Osteoblast (primary cell): ENCODE results near the gene KBTBD13. TPM values are rescaled to one million over a fixed set of nuclear protein-coding genes. Genes with fewer than 3 reads are reported as not detected.

Source experiments
- DNase-seq: peaks from one replicate; pipeline ENCODE4 v3.0.0; 2011; ENCODE audit warnings: low spot score, mixed read lengths; ENCODE audit not compliant: insufficient read length; ENCODE audit errors: missing footprints
- H2AFZ ChIP-seq: 2 replicates; pipeline ENCODE4 v1.6.0; 2011; ENCODE audit warnings: mild to moderate bottlenecking, low read length
- H3K27ac ChIP-seq: 2 replicates; pipeline ENCODE4 v1.5.1; 2011; ENCODE audit warnings: mild to moderate bottlenecking, low read depth, low read length, moderate library complexity
- H3K27me3 ChIP-seq: 2 replicates; pipeline ENCODE4 v1.6.0; 2012; ENCODE audit warnings: mild to moderate bottlenecking, control low read depth, inconsistent platforms, low read length, moderate library complexity; ENCODE audit not compliant: insufficient read depth
- H3K36me3 ChIP-seq: 2 replicates; pipeline ENCODE4 v1.5.1; 2011; ENCODE audit warnings: mild to moderate bottlenecking, low read length, control low read depth, moderate library complexity; ENCODE audit not compliant: insufficient read depth
- H3K4me1 ChIP-seq: 2 replicates; pipeline ENCODE4 v1.5.1; 2011; ENCODE audit warnings: mild to moderate bottlenecking, low read length, control low read depth, moderate library complexity; ENCODE audit not compliant: insufficient read depth
- H3K4me2 ChIP-seq: 2 replicates; pipeline ENCODE4 v1.6.0; 2011; ENCODE audit warnings: mild to moderate bottlenecking, low read length; ENCODE audit not compliant: insufficient read depth
- H3K4me3 ChIP-seq: fragments of 200-600 bp; sonication (generic); 3 replicates; pipeline ENCODE4 v1.5.1; 2012; ENCODE audit warnings: mild to moderate bottlenecking, low read length, inconsistent platforms; ENCODE audit not compliant: insufficient read depth
- H3K79me2 ChIP-seq: 2 replicates; pipeline ENCODE4 v1.6.0; 2012; ENCODE audit warnings: mild to moderate bottlenecking, low read length, control low read depth, inconsistent platforms; ENCODE audit not compliant: insufficient read depth
- H3K9me3 ChIP-seq: 2 replicates; pipeline ENCODE4 v1.5.1; 2011; ENCODE audit warnings: low read depth, low read length, control low read depth
- H4K20me1 ChIP-seq: 2 replicates; pipeline ENCODE4 v1.6.0; 2012; ENCODE audit warnings: mild to moderate bottlenecking, low read length, control low read depth; ENCODE audit not compliant: insufficient read depth
- CTCF ChIP-seq: IDR thresholded peaks from 2 replicates; pipeline ENCODE4 v1.5.1; 2011; ENCODE audit warnings: mild to moderate bottlenecking, low read depth, low read length, moderate library complexity; ENCODE audit errors: extremely low read depth
- total RNA-seq: library from RNA; depleted of rRNA; stranded (reverse); fragments of >200 nt; gene quantifications from 2 replicates; pipeline ENCODE4 v1.2.3, GENCODE V29; 2012

KBTBD13 gene
- total RNA-seq, 1 donor: not detected

GRCh38 chr15:65067645-65068402, 8.7 kb upstream of the KBTBD13 start, which contains the start of gene RASL12:
Gene RASL12, minus strand, starts transcription at chr15:65067991. Its CDS starts 156 bp downstream, at chr15:65067835.
- H3K9me3 ChIP-seq: no peaks in the 10 kb centered on the region
- no peaks in the 10 kb centered on the region for H3K79me2 ChIP-seq
- H3K36me3 ChIP-seq: no peaks in the 10 kb centered on the region
- DNase-seq: no peak
- no peak for TF ChIP-seq CTCF
- no peaks in the 10 kb centered on the region for H4K20me1 ChIP-seq
- H3K4me3 ChIP-seq: peak within 1 kb of the TSS; percentile 22
- peaks cover 25% of the 10 kb centered on the region for H3K4me1 ChIP-seq
- H3K27me3 ChIP-seq: peaks cover 42% of the 10 kb centered on the region
- no peak within 1 kb of the TSS for H3K4me2 ChIP-seq
- H2AFZ ChIP-seq: no peak within 1 kb of the TSS
- H3K27ac ChIP-seq: no peak within 1 kb of the TSS

- H3K9me3 ChIP-seq: no peaks in the 10 kb centered on the region
- no peaks in the 10 kb centered on the region for H3K79me2 ChIP-seq
- DNase-seq: peak; percentile 64
- H3K27ac ChIP-seq: no peak overlapping the region
- peaks cover 42% of the 10 kb centered on the region for H3K27me3 ChIP-seq
- H3K36me3 ChIP-seq: no peaks in the 10 kb centered on the region
- peaks cover 25% of the 10 kb centered on the region for H3K4me1 ChIP-seq
- H2AFZ ChIP-seq: no peak overlapping the region
- H3K4me3 ChIP-seq: no peak overlapping the region
- H4K20me1 ChIP-seq: no peaks in the 10 kb centered on the region
- TF ChIP-seq CTCF: no peak
- H3K4me2 ChIP-seq: no peak overlapping the region
Measured at GRCh38 chr15:65068403-65068788, 8.2 kb upstream of the KBTBD13 start.

DNA sequence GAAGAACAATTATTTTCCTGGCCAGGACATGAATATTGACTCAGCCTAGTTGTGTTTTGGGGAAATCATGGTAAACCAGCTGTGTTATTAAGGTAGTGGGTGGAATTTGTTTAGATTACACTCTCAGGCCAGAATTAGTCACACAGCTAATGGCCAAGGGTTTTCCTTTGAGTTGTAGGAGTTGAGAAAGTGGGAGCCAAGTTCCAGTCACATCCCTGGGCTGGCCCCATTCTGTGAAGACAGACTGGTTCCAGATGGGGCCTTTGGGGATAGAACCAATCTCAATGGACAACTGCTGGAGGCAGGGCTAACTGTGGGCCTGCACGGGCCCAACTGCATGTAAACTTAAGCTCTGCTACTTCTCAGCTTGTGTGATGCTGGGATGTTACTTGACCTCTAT, 7.4 kb upstream of the KBTBD13 start:
- peaks cover 36% of the 10 kb centered on the region for H3K27me3 ChIP-seq
- no peaks in the 10 kb centered on the region for H3K79me2 ChIP-seq
- TF ChIP-seq CTCF: no peak
- H3K4me2 ChIP-seq: no peak overlapping the region
- H2AFZ ChIP-seq: no peak overlapping the region
- H3K4me1 ChIP-seq: peaks cover 25% of the 10 kb centered on the region
- no peaks in the 10 kb centered on the region for H3K36me3 ChIP-seq
- no peak overlapping the region for H3K4me3 ChIP-seq
- peak; percentile 96 for DNase-seq
- H3K9me3 ChIP-seq: no peaks in the 10 kb centered on the region
- H4K20me1 ChIP-seq: no peaks in the 10 kb centered on the region
- no peak overlapping the region for H3K27ac ChIP-seq

- H3K27ac ChIP-seq: no peak overlapping the region
- H3K9me3 ChIP-seq: no peaks in the 10 kb centered on the region
- no peak overlapping the region for H3K4me3 ChIP-seq
- DNase-seq: peak; percentile 68
- H2AFZ ChIP-seq: no peak overlapping the region
- peaks cover 25% of the 10 kb centered on the region for H3K4me1 ChIP-seq
- peaks cover 33% of the 10 kb centered on the region for H3K27me3 ChIP-seq
- no peak overlapping the region for H3K4me2 ChIP-seq
- no peak for TF ChIP-seq CTCF
- H3K79me2 ChIP-seq: no peaks in the 10 kb centered on the region
- H3K36me3 ChIP-seq: no peaks in the 10 kb centered on the region
- no peaks in the 10 kb centered on the region for H4K20me1 ChIP-seq
Measured at GRCh38 chr15:65069779-65070546, 6.6 kb upstream of the KBTBD13 start.
